ENCODE data around the gene FAM234B.

FAM234B gene

GRCh38 chr12:13073173-13073572 is 29.0 kb downstream of the FAM234B start:
- H3K9me2 ChIP-seq (replicated peaks; ENCODE audit: low read depth, low read length): no peaks in the 10 kb centered on the region
- no peak overlapping the region for H2AFZ ChIP-seq (ENCODE audit: low read length)
- no peaks in the 10 kb centered on the region for H3K79me2 ChIP-seq (ENCODE audit: insufficient read depth, low read length)
- no peaks in the 10 kb centered on the region for H4K20me1 ChIP-seq (ENCODE audit: insufficient read depth, low read length, poor library complexity, severe bottlenecking)
- H3F3A ChIP-seq (ENCODE audit: low read depth): no peaks in the 10 kb centered on the region
- TF ChIP-seq EZH2phosphoT487 (IDR thresholded peaks at IDR 0.05; ENCODE audit: borderline replicate concordance): no peak
- H3K27me3 ChIP-seq (ENCODE audit: insufficient read depth, low read length, poor library complexity, severe bottlenecking): no peaks in the 10 kb centered on the region
- no peak overlapping the region for H3K9ac ChIP-seq (ENCODE audit: low read depth, low read length, poor library complexity, severe bottlenecking)
- H3K4me3 ChIP-seq (ENCODE audit: low read length, poor library complexity, severe bottlenecking): no peak overlapping the region
- no peaks in the 10 kb centered on the region for H3K9me3 ChIP-seq (ENCODE audit: insufficient read depth, low read depth, low read length)
- H3K4me2 ChIP-seq (ENCODE audit: low read depth, low read length, poor library complexity, severe bottlenecking): no peak overlapping the region
- H3K4me1 ChIP-seq (ENCODE audit: insufficient read depth, low read length, poor library complexity, severe bottlenecking): no peaks in the 10 kb centered on the region
- peaks cover 66% of the 10 kb centered on the region; the same call in 1 of the 2 replicates for H3K36me3 ChIP-seq (ENCODE audit: insufficient read depth, low read length)

- H3K27me3 ChIP-seq (ENCODE audit: insufficient read depth, low read length, poor library complexity, severe bottlenecking): no peaks in the 10 kb centered on the region
These were observed 30.4 kb downstream of the FAM234B start for GRCh38 chr12:13074396-13075117.

GRCh38 chr12:13075118-13075480 is 30.9 kb downstream of the FAM234B start:
- no peaks in the 10 kb centered on the region for H3K9me3 ChIP-seq (ENCODE audit: insufficient read depth, low read depth, low read length)
- TF ChIP-seq CTCF (conservative IDR thresholded peaks at IDR 0.05; ENCODE audit: low read length) (no peak), EZH2phosphoT487 (IDR thresholded peaks at IDR 0.05; ENCODE audit: borderline replicate concordance) (no peak)

More at GRCh38 chr12:13074396-13075117, 30.4 kb downstream of the FAM234B start:
- Histone ChIP-seq H3K9me2 (replicated peaks; ENCODE audit: low read depth, low read length) (no peaks in the 10 kb centered on the region), H2AFZ (ENCODE audit: low read length) (no peak overlapping the region), H3K4me2 (ENCODE audit: low read depth, low read length, poor library complexity, severe bottlenecking) (no peak overlapping the region), H3K79me2 (ENCODE audit: insufficient read depth, low read length) (no peaks in the 10 kb centered on the region), H3K4me1 (ENCODE audit: insufficient read depth, low read length, poor library complexity, severe bottlenecking) (no peaks in the 10 kb centered on the region), H3K4me3 (ENCODE audit: low read length, poor library complexity, severe bottlenecking) (no peak overlapping the region), H3K9me3 (ENCODE audit: insufficient read depth, low read depth, low read length) (no peaks in the 10 kb centered on the region), H3K36me3 (ENCODE audit: insufficient read depth, low read length) (peaks cover 56% of the 10 kb centered on the region; the same call in 1 of the 2 replicates), H4K20me1 (ENCODE audit: insufficient read depth, low read length, poor library complexity, severe bottlenecking) (no peaks in the 10 kb centered on the region), H3K9ac (ENCODE audit: low read depth, low read length, poor library complexity, severe bottlenecking) (no peak overlapping the region), H3F3A (ENCODE audit: low read depth) (no peaks in the 10 kb centered on the region)
- TF ChIP-seq EZH2phosphoT487 (IDR thresholded peaks at IDR 0.05; ENCODE audit: borderline replicate concordance): no peak
- no peak for TF ChIP-seq CTCF (conservative IDR thresholded peaks at IDR 0.05; ENCODE audit: low read length)

More at GRCh38 chr12:13075118-13075480, 30.9 kb downstream of the FAM234B start:
- Histone ChIP-seq H3K79me2 (ENCODE audit: insufficient read depth, low read length) (no peaks in the 10 kb centered on the region), H3K27me3 (ENCODE audit: insufficient read depth, low read length, poor library complexity, severe bottlenecking) (no peaks in the 10 kb centered on the region), H3K9ac (ENCODE audit: low read depth, low read length, poor library complexity, severe bottlenecking) (no peak overlapping the region), H2AFZ (ENCODE audit: low read length) (no peak overlapping the region), H3K4me3 (ENCODE audit: low read length, poor library complexity, severe bottlenecking) (no peak overlapping the region), H3F3A (ENCODE audit: low read depth) (no peaks in the 10 kb centered on the region), H3K9me2 (replicated peaks; ENCODE audit: low read depth, low read length) (no peaks in the 10 kb centered on the region), H3K4me2 (ENCODE audit: low read depth, low read length, poor library complexity, severe bottlenecking) (no peak overlapping the region), H4K20me1 (ENCODE audit: insufficient read depth, low read length, poor library complexity, severe bottlenecking) (no peaks in the 10 kb centered on the region), H3K4me1 (ENCODE audit: insufficient read depth, low read length, poor library complexity, severe bottlenecking) (no peaks in the 10 kb centered on the region), H3K36me3 (ENCODE audit: insufficient read depth, low read length) (peaks cover 57% of the 10 kb centered on the region; the same call in 1 of the 2 replicates)
